ENCODE measurements around the gene SUPT6H. TPM values are rescaled to one million over a fixed set of nuclear protein-coding genes. Genes with fewer than 3 reads are reported as not detected.

Gene SUPT6H
- total and polyA plus RNA-seq, 4 donors = 22.5 to 81.2 (median 57.1) TPM

GRCh38 chr17:28620010-28620409 is 42.0 kb upstream of the SUPT6H start:
- ATAC-seq (ENCODE audit: low FRiP score) = no peak
- no peak overlapping the region for H3K27ac ChIP-seq (ENCODE audit: low read depth in 1 of 2, low read length in 2 of 2)

GRCh38 chr17:28622186-28622585 is 39.8 kb upstream of the SUPT6H start:
- no peak for DNase-seq
- ATAC-seq (ENCODE audit: low FRiP score) = no peak
- Histone ChIP-seq H3K27me3 (ENCODE audit: control insufficient read depth in 1 of 2, insufficient read depth in 2 of 2, low read length in 1 of 2) (no peaks in the 10 kb centered on the region), H3K36me3 (ENCODE audit: control insufficient read depth in 1 of 2, insufficient read depth in 2 of 2, low read length in 1 of 2) (peaks cover 20 to 37% of the 10 kb centered on the region in 2 donors), H3K27ac (ENCODE audit: low read depth in 1 of 2, low read length in 2 of 2) (no peak overlapping the region), H3K4me3 (ENCODE audit: low read length in 2 of 2) (no peak overlapping the region), H3K4me1 (ENCODE audit: control insufficient read depth in 1 of 2, insufficient read depth in 2 of 2, low read length in 2 of 2) (no peaks in the 10 kb centered on the region), H3K9me3 (ENCODE audit: control insufficient read depth, low read length) (no peaks in the 10 kb centered on the region)
- intact Hi-C loops (cut with DNase I) = no loop called here
- WGBS, 2 donors = 92 to 96% methylated on average over 3 of the region's 3 CpGs

More at GRCh38 chr17:28620010-28620409, 42.0 kb upstream of the SUPT6H start:
- Histone ChIP-seq H3K27me3 (ENCODE audit: control insufficient read depth in 1 of 2, insufficient read depth in 2 of 2, low read length in 1 of 2) (no peaks in the 10 kb centered on the region), H3K4me1 (ENCODE audit: control insufficient read depth in 1 of 2, insufficient read depth in 2 of 2, low read length in 2 of 2) (no peaks in the 10 kb centered on the region), H3K36me3 (ENCODE audit: control insufficient read depth in 1 of 2, insufficient read depth in 2 of 2, low read length in 1 of 2) (peaks cover 27 to 37% of the 10 kb centered on the region in 2 donors), H3K4me3 (ENCODE audit: low read length in 2 of 2) (no peak overlapping the region), H3K9me3 (ENCODE audit: control insufficient read depth, low read length) (no peaks in the 10 kb centered on the region)
- WGBS, 2 donors = 77 to 88% methylated on average over 2 of the region's 2 CpGs
- no peak for DNase-seq
- intact Hi-C loops (cut with DNase I) = no loop called here

GRCh38 chr17:28623696-28624095 is 38.3 kb upstream of the SUPT6H start:
- Histone ChIP-seq H3K36me3 (ENCODE audit: control insufficient read depth in 1 of 2, insufficient read depth in 2 of 2, low read length in 1 of 2) (peaks cover 20 to 44% of the 10 kb centered on the region in 2 donors), H3K27me3 (ENCODE audit: control insufficient read depth in 1 of 2, insufficient read depth in 2 of 2, low read length in 1 of 2) (no peaks in the 10 kb centered on the region), H3K4me3 (ENCODE audit: low read length in 2 of 2) (no peak overlapping the region), H3K9me3 (ENCODE audit: control insufficient read depth, low read length) (no peaks in the 10 kb centered on the region), H3K4me1 (ENCODE audit: control insufficient read depth in 1 of 2, insufficient read depth in 2 of 2, low read length in 2 of 2) (no peaks in the 10 kb centered on the region), H3K27ac (ENCODE audit: low read depth in 1 of 2, low read length in 2 of 2) (no peak overlapping the region)
- ATAC-seq (ENCODE audit: low FRiP score) (no peak), DNase-seq (no peak)
- 89 to 93% methylated on average over 4 of the region's 4 CpGs for WGBS, 2 donors
- intact Hi-C loops (cut with DNase I) = no loop called here

- DNase-seq (no peak), ATAC-seq (ENCODE audit: low FRiP score) (no peak)
- Histone ChIP-seq H3K27me3 (ENCODE audit: control insufficient read depth in 1 of 2, insufficient read depth in 2 of 2, low read length in 1 of 2) (no peaks in the 10 kb centered on the region), H3K4me3 (ENCODE audit: low read length in 2 of 2) (no peak overlapping the region), H3K27ac (ENCODE audit: low read depth in 1 of 2, low read length in 2 of 2) (no peak overlapping the region), H3K4me1 (ENCODE audit: control insufficient read depth in 1 of 2, insufficient read depth in 2 of 2, low read length in 2 of 2) (no peaks in the 10 kb centered on the region), H3K36me3 (ENCODE audit: control insufficient read depth in 1 of 2, insufficient read depth in 2 of 2, low read length in 1 of 2) (peaks cover 19 to 43% of the 10 kb centered on the region in 2 donors), H3K9me3 (ENCODE audit: control insufficient read depth, low read length) (no peaks in the 10 kb centered on the region)
- intact Hi-C loops (cut with DNase I) = no loop called here
- 90 to 92% methylated on average over 2 of the region's 2 CpGs for WGBS, 2 donors
Observed at GRCh38 chr17:28624148-28624547, 37.9 kb upstream of the SUPT6H start.

DNA sequence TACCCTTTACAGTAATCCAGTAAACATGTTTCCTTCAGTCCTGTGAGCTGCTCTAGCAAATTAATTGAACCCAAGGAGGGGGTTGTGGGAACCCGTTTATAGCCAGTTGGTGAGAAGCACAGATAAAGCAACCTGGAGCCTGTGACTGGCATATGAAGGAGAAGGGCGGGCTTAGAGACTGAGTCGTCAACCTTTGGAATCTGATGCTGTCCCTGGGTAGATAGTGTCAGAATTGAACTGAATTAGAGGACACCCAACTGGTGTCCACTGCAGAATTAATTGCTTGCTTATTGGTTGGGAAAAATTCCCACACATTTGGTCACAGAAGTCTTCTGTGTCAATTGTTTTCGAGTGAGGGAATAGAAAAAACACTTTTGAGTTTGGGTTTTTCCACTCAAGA is 35.2 kb upstream of the SUPT6H start:
- Histone ChIP-seq H3K4me3 (ENCODE audit: low read length in 2 of 2) (no peak overlapping the region), H3K27me3 (ENCODE audit: control insufficient read depth in 1 of 2, insufficient read depth in 2 of 2, low read length in 1 of 2) (no peaks in the 10 kb centered on the region), H3K27ac (ENCODE audit: low read depth in 1 of 2, low read length in 2 of 2) (no peak overlapping the region), H3K9me3 (ENCODE audit: control insufficient read depth, low read length) (no peaks in the 10 kb centered on the region), H3K4me1 (ENCODE audit: control insufficient read depth in 1 of 2, insufficient read depth in 2 of 2, low read length in 2 of 2) (no peaks in the 10 kb centered on the region), H3K36me3 (ENCODE audit: control insufficient read depth in 1 of 2, insufficient read depth in 2 of 2, low read length in 1 of 2) (peaks cover 15 to 20% of the 10 kb centered on the region in 2 donors)
- 88 to 95% methylated on average over 4 of the region's 4 CpGs for whole genome bisulfite sequencing, 2 donors
- peak in 1 of 2 donors; percentile 9 for DNase-seq
- intact Hi-C loops (cut with DNase I) = no loop called here
- no peak for ATAC-seq (ENCODE audit: low FRiP score)

DNA sequence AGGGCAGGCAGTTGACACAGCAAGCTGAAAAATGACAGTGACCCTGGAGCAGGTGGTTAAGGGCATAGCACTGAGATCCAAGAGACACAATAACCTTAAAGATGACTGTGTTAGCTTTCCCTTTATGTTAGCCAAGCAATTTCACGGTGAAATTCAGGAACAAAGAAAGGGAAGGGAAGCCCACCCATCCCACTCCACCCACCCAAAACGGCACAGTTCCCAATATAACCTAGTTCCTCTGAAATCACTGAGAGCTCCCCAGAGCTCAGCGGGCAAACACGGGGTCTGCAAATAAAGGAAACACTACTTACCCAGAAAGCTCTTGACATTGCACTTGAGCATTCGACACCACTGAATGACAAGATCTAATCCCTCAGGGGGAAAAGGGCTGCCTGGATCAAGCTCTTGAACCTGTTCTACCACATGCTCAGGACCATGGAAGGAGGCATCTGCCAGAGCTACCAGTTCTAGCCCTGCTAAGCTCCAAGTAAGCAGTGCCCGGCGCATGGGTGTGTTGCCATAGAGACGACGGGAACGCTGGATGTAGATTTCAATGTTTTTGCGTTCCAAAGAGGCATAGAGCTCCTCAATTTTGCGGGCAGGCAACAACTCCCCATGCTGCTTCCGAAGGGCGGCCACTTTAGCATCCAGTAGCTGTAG is 27.7 kb upstream of the SUPT6H start:
- Histone ChIP-seq H3K36me3 (ENCODE audit: control insufficient read depth in 1 of 2, insufficient read depth in 2 of 2, low read length in 1 of 2) (peaks cover 6 to 19% of the 10 kb centered on the region in 2 donors), H3K4me1 (ENCODE audit: control insufficient read depth in 1 of 2, insufficient read depth in 2 of 2, low read length in 2 of 2) (no peaks in the 10 kb centered on the region), H3K4me3 (ENCODE audit: low read length in 2 of 2) (no peak overlapping the region), H3K27me3 (ENCODE audit: control insufficient read depth in 1 of 2, insufficient read depth in 2 of 2, low read length in 1 of 2) (no peaks in the 10 kb centered on the region), H3K27ac (ENCODE audit: low read depth in 1 of 2, low read length in 2 of 2) (no peak overlapping the region), H3K9me3 (ENCODE audit: control insufficient read depth, low read length) (no peaks in the 10 kb centered on the region)
- intact Hi-C loops (cut with DNase I) = no loop called here
- DNase-seq (no peak), ATAC-seq (ENCODE audit: low FRiP score) (no peak)
- 88 to 91% methylated on average over 14 of the region's 14 CpGs for WGBS, 2 donors

GRCh38 chr17:28635506-28635905 is 26.5 kb upstream of the SUPT6H start:
- intact Hi-C loops (cut with DNase I) = no loop called here
- ATAC-seq (ENCODE audit: low FRiP score) = no peak
- no peak overlapping the region for H3K27ac ChIP-seq (ENCODE audit: low read depth in 1 of 2, low read length in 2 of 2)
- no peak overlapping the region for H3K4me3 ChIP-seq (ENCODE audit: low read length in 2 of 2)
- H3K4me1 ChIP-seq (ENCODE audit: control insufficient read depth in 1 of 2, insufficient read depth in 2 of 2, low read length in 2 of 2) = no peaks in the 10 kb centered on the region
- 81 to 87% methylated on average over 1 of the region's 1 CpG for WGBS, 2 donors
- H3K9me3 ChIP-seq (ENCODE audit: control insufficient read depth, low read length) = no peaks in the 10 kb centered on the region
- no peaks in the 10 kb centered on the region for H3K27me3 ChIP-seq (ENCODE audit: control insufficient read depth in 1 of 2, insufficient read depth in 2 of 2, low read length in 1 of 2)
- peaks cover 9 to 23% of the 10 kb centered on the region in 2 donors for H3K36me3 ChIP-seq (ENCODE audit: control insufficient read depth in 1 of 2, insufficient read depth in 2 of 2, low read length in 1 of 2)
- DNase-seq = no peak

DNA sequence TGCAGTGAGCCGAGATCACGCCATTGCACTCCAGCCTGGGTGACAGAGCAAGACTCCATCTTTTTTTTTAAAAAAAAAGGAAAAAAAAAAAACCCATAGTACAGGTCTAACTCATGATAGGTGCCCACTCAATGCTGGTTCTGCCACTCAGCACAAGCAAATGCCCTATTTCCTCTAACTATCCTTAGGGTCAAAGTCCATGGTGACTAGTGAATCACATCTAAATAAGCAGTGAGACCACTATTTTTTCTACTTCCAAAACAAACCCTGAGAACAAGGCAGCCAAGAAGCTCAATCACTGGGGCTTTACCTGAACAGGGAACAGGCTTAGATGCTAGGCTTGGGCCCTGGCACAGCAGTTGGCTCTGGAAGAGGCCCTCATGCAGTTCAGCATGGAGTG is 20.4 kb upstream of the SUPT6H start:
- H3K9me3 ChIP-seq (ENCODE audit: control insufficient read depth, low read length) = no peaks in the 10 kb centered on the region
- no peak overlapping the region for H3K4me3 ChIP-seq (ENCODE audit: low read length in 2 of 2)
- 95 to 97% methylated on average over 2 of the region's 2 CpGs for WGBS, 2 donors
- peaks cover 5 to 15% of the 10 kb centered on the region in 2 donors for H3K36me3 ChIP-seq (ENCODE audit: control insufficient read depth in 1 of 2, insufficient read depth in 2 of 2, low read length in 1 of 2)
- ATAC-seq (ENCODE audit: low FRiP score) = no peak
- no peak for DNase-seq
- H3K27ac ChIP-seq (ENCODE audit: low read depth in 1 of 2, low read length in 2 of 2) = no peak overlapping the region
- intact Hi-C loops (cut with DNase I) = no loop called here
- no peaks in the 10 kb centered on the region for H3K27me3 ChIP-seq (ENCODE audit: control insufficient read depth in 1 of 2, insufficient read depth in 2 of 2, low read length in 1 of 2)
- H3K4me1 ChIP-seq (ENCODE audit: control insufficient read depth in 1 of 2, insufficient read depth in 2 of 2, low read length in 2 of 2) = no peaks in the 10 kb centered on the region

DNA sequence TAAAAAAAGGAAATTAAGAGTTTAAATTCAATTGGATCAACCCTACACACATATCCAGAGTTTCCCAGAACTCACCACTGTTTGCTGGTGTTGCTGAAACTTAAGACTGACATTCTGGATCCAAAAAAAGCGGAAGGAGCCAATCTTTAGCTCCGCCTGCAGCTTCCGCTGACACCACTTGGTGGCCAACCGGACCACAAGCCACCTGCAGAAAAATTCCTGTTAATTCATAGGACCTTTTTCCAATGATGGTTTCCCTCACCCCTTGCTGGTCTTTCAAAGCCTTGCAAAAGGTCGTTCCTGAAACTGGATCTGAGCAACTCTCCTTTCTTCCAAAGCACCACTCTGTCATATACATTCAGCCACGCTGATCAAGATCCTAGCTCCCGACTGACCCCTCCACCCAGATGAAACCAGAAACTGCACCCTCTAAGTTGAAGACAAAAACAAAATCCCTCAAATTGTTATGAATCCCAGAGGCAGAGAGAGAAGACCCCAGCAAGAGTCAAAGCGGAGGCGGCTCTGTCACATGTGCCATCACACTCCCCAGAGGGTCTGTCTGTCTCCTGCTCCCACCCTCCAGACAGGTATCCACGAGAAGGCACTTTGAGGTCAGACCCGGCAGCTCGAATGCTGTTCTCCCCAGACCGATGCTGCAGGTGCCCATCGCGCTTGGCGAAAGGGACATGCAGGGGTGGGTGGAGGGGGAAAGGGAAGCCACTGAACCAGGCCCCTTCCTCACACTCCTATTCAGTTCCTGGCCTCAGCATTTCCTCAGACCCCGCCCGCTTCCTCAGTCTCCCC is 17.8 kb upstream of the SUPT6H start:
- DNase-seq = peak in 1 of 2 donors; percentile 76
- intact Hi-C loops (cut with DNase I) = no loop called here
- H3K9me3 ChIP-seq (ENCODE audit: control insufficient read depth, low read length) = no peaks in the 10 kb centered on the region

More for the DNA sequence above, 17.8 kb upstream of the SUPT6H start:
- WGBS, 2 donors = 0% methylated on average over 15 to 18 of the region's 18 CpGs
- H3K27ac ChIP-seq (ENCODE audit: low read depth in 1 of 2, low read length in 2 of 2) = peak overlapping the region; percentile 22 to 43
- H3K36me3 ChIP-seq (ENCODE audit: control insufficient read depth in 1 of 2, insufficient read depth in 2 of 2, low read length in 1 of 2) = peaks cover 4 to 12% of the 10 kb centered on the region in 2 donors
- no peaks in the 10 kb centered on the region for H3K4me1 ChIP-seq (ENCODE audit: control insufficient read depth in 1 of 2, insufficient read depth in 2 of 2, low read length in 2 of 2)
- no peaks in the 10 kb centered on the region for H3K27me3 ChIP-seq (ENCODE audit: control insufficient read depth in 1 of 2, insufficient read depth in 2 of 2, low read length in 1 of 2)
- H3K4me3 ChIP-seq (ENCODE audit: low read length in 2 of 2) = peak overlapping the region; percentile 86 to 89
- ATAC-seq (ENCODE audit: low FRiP score) = no peak
